CD4-positive, alpha-beta memory T cell (primary cell): ENCODE results near the gene ACADS. TPM values are rescaled to one million over a fixed set of nuclear protein-coding genes. Genes with fewer than 3 reads are reported as not detected.

Experiments
- CTCF ChIA-PET: fragments of 350-600 bp; sonication (Branson Sonifier 250); formaldehyde crosslinking; loops from one replicate; lab custom pipeline; 2021; ENCODE audit warnings: inconsistent platforms; ENCODE audit not compliant: partially characterized antibody; lab: Charles Lee
- POLR2A ChIA-PET: fragments of 350-600 bp; sonication (Branson Sonifier 250); formaldehyde crosslinking; loops from one replicate; lab custom pipeline; 2021; ENCODE audit not compliant: partially characterized antibody; lab: Charles Lee
- DNase-seq, 5 donors: peaks; one replicate each; pipeline versions ENCODE4 v3.0.0 to v3.0.0-alpha.2; 2020 to 2022; ENCODE audit warnings: mixed read lengths in 1 of 5
- H3K27ac ChIP-seq: one replicate; pipeline ENCODE4 v1.7.0; 2013; ENCODE audit warnings: low read depth, low read length
- H3K27me3 ChIP-seq: 2 replicates; pipeline ENCODE4 v1.7.0; 2013; ENCODE audit warnings: mild to moderate bottlenecking, low read length, moderate library complexity; ENCODE audit not compliant: insufficient read depth
- H3K36me3 ChIP-seq: 2 replicates; pipeline ENCODE4 v1.7.0; 2013; ENCODE audit warnings: mild to moderate bottlenecking, low read length, moderate library complexity; ENCODE audit not compliant: insufficient read depth
- H3K4me1 ChIP-seq: 2 replicates; pipeline ENCODE4 v1.7.0; 2013; ENCODE audit warnings: mild to moderate bottlenecking, low read length, moderate library complexity; ENCODE audit not compliant: insufficient read depth
- H3K4me3 ChIP-seq, 2 donors: one replicate each; pipeline ENCODE4 v1.7.0; 2013; ENCODE audit warnings: low read length in 2 of 2, mild to moderate bottlenecking in 1 of 2
- H3K9me3 ChIP-seq, 2 donors: one replicate each; pipeline ENCODE4 v1.7.0; 2013; ENCODE audit warnings: low read length in 2 of 2, control low read depth in 1 of 2; ENCODE audit not compliant: control insufficient read depth in 1 of 2
- H3K27ac Mint-ChIP-seq, 7 donors: one replicate each; pipeline ENCODE4 v1.8.0; 2020 to 2021; ENCODE audit warnings: mixed read lengths in 7 of 7, mild to moderate bottlenecking in 6 of 7, inconsistent platforms in 3 of 7, moderate library complexity in 3 of 7
- H3K27me3 Mint-ChIP-seq, 2 donors: one replicate each; pipeline ENCODE4 v1.8.0; 2020 to 2021; ENCODE audit warnings: mixed read lengths in 2 of 2
- H3K36me3 Mint-ChIP-seq, 2 donors: one replicate each; pipeline ENCODE4 v1.8.0; 2020 to 2021; ENCODE audit warnings: mixed read lengths in 2 of 2, inconsistent platforms in 1 of 2, mild to moderate bottlenecking in 1 of 2
- H3K4me1 Mint-ChIP-seq, 4 donors: one replicate each; pipeline ENCODE4 v1.8.0; 2020 to 2021; ENCODE audit warnings: mixed read lengths in 4 of 4, mild to moderate bottlenecking in 1 of 4
- H3K4me3 Mint-ChIP-seq, 8 donors: one replicate each; pipeline ENCODE4 v1.8.0; 2020 to 2021; ENCODE audit warnings: mixed read lengths in 8 of 8, mild to moderate bottlenecking in 7 of 8, moderate library complexity in 6 of 8, inconsistent platforms in 3 of 8
- H3K9me3 Mint-ChIP-seq, 8 donors: one replicate each; pipeline ENCODE4 v1.8.0; 2020 to 2021; ENCODE audit warnings: mixed read lengths in 8 of 8, mild to moderate bottlenecking in 5 of 8, inconsistent platforms in 3 of 8, moderate library complexity in 1 of 8
- intact Hi-C: fragments of 100-400 bp; cut with micrococcal nuclease; formaldehyde crosslinking; loops from one replicate; pipeline ENCODE4 v1.15.1; 2023
- polyA plus RNA-seq, 2 donors: library from polyadenylated mRNA; unstranded; fragments of 300-500 nt; fragmentation: Illumina TruSeq; gene quantifications; one replicate each; pipeline ENCODE4 v1.2.3, GENCODE V29; 2021
- total RNA-seq, 2 experiments: library from RNA; stranded (reverse); gene quantifications; one replicate each; pipeline ENCODE4 v1.2.3, GENCODE V29; 2021

The ACADS gene
- total and polyA plus RNA-seq, 4 experiments from 2014 or later, result 14.9 to 29.9 (median 18.1) TPM

GRCh38 chr12:120735181-120735580 lies 9.6 kb downstream of the ACADS start:
- H3K4me3 Mint-ChIP-seq, result no peak overlapping the region
- no peak overlapping the region for H3K4me3 ChIP-seq
- no peak overlapping the region for H3K27ac ChIP-seq
- DNase-seq, result no peak
- H3K9me3 ChIP-seq, result no peaks in the 10 kb centered on the region
- H3K4me1 Mint-ChIP-seq, result peaks cover 0 to 4% (median 1%) of the 10 kb centered on the region in 4 donors
- no peak overlapping the region for H3K27ac Mint-ChIP-seq
- no peaks in the 10 kb centered on the region for H3K27me3 Mint-ChIP-seq
- H3K9me3 Mint-ChIP-seq, result no peaks in the 10 kb centered on the region
- POLR2A ChIA-PET, result no interaction called here
- H3K36me3 Mint-ChIP-seq, result peaks cover 11 to 19% of the 10 kb centered on the region in 2 donors
- no peaks in the 10 kb centered on the region for H3K27me3 ChIP-seq
- intact Hi-C loops, result no loop called here
- no peaks in the 10 kb centered on the region for H3K4me1 ChIP-seq
- peaks cover 6% of the 10 kb centered on the region for H3K36me3 ChIP-seq
- CTCF ChIA-PET, result no interaction called here

DNA sequence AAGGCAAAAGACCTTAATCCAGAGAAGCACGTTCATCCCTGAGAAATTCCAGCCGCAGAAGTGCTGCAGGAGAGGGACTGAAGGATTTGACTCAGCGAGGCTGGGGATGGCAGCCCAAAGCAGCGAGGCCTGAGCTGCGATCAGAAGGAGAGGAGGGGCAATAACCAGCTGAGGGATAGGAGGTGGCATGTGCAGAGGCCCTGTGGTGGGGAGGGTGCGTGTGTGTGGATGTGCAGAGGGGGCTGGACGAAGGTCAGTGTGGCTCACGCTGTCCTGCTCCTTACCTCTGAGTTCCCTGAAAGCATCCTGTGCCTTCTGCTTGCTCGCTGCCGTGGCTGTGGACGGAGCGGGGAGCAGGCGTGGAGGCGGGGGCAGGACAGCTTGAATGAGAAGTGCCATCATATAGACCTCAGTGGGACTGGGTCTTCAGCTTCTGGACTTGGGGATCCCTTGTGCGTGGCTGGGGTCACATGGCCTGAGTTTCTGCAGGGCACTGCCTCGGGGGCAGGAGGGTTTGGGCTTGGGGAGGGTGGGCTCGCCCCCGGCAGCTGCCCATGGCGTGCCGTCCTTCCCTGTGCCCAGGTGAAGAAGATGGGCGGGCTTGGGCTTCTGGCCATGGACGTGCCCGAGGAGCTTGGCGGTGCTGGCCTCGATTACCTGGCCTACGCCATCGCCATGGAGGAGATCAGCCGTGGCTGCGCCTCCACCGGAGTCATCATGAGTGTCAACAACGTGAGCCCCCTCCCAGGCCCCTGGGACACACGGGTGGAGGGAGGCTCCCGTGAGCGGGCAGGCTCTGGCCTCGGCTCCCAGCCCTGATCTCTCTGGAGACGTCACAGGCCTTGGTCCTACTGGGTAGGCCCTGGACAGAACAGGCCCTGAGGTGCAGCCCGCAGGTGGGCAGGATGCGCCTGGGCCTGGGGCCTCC lies 11.0 kb downstream of the ACADS start:
- Histone ChIP-seq H3K36me3 (no peaks in the 10 kb centered on the region), H3K27me3 (no peaks in the 10 kb centered on the region), H3K4me1 (no peaks in the 10 kb centered on the region), H3K27ac (no peak overlapping the region), H3K4me3 (no peak overlapping the region), H3K9me3 (no peaks in the 10 kb centered on the region)
- intact Hi-C loops, result no loop called here
- Mint-ChIP-seq H3K27me3 (no peaks in the 10 kb centered on the region), H3K36me3 (peaks cover 5 to 13% of the 10 kb centered on the region in 2 donors), H3K9me3 (no peaks in the 10 kb centered on the region), H3K4me3 (no peak overlapping the region), H3K4me1 (peaks cover 0 to 4% (median 1%) of the 10 kb centered on the region in 4 donors), H3K27ac (no peak overlapping the region)
- no peak for DNase-seq
- ChIA-PET POLR2A (no interaction called here), CTCF (no interaction called here)

DNA sequence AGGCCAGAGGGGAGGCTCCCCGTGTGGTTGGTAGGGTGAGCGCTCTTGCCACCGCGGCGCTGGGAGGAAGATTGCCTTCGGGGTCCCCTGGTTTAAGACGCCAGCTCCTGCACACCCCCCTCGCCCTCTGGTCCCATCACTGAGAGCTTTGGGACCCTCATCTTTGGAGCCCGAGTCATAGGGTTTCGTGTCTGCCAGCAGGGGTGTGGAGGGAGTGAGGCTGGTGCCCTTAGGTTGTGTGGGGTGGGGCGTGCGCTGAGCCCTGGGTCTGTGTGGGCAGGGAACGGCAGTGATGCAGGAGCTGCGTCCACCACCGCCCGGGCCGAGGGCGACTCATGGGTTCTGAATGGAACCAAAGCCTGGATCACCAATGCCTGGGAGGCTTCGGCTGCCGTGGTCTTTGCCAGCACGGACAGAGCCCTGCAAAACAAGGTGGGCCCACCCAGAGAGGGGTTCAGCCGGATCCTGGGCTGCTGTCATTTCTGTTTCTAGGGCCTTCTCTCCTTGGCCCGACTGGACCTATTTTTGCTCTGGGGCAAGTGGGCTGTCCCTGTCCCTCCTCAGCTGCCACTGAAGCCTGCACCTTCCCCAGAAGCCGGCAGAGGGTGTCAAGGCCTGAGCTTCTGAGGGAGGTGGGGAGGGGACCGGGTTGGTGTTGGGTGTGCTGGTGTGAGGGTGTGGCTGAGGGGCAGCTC lies 12.1 kb downstream of the ACADS start:
- H3K36me3 Mint-ChIP-seq, result peaks cover 5 to 13% of the 10 kb centered on the region in 2 donors
- H3K4me1 Mint-ChIP-seq, result peaks cover 0 to 4% (median 1%) of the 10 kb centered on the region in 4 donors
- intact Hi-C loops, result no loop called here
- H3K9me3 Mint-ChIP-seq, result no peaks in the 10 kb centered on the region
- Histone ChIP-seq H3K36me3 (no peaks in the 10 kb centered on the region), H3K9me3 (no peaks in the 10 kb centered on the region), H3K4me3 (no peak overlapping the region), H3K4me1 (no peaks in the 10 kb centered on the region), H3K27me3 (no peaks in the 10 kb centered on the region), H3K27ac (no peak overlapping the region)
- H3K4me3 Mint-ChIP-seq, result no peak overlapping the region
- DNase-seq, result no peak
- no peak overlapping the region for H3K27ac Mint-ChIP-seq
- H3K27me3 Mint-ChIP-seq, result no peaks in the 10 kb centered on the region
- ChIA-PET POLR2A (no interaction called here), CTCF (interaction anchor here (1.0 kb wide), 1 partner anchor 22 kb away, joined by 3 read pairs; no protein-coding TSS in a partner anchor)

DNA sequence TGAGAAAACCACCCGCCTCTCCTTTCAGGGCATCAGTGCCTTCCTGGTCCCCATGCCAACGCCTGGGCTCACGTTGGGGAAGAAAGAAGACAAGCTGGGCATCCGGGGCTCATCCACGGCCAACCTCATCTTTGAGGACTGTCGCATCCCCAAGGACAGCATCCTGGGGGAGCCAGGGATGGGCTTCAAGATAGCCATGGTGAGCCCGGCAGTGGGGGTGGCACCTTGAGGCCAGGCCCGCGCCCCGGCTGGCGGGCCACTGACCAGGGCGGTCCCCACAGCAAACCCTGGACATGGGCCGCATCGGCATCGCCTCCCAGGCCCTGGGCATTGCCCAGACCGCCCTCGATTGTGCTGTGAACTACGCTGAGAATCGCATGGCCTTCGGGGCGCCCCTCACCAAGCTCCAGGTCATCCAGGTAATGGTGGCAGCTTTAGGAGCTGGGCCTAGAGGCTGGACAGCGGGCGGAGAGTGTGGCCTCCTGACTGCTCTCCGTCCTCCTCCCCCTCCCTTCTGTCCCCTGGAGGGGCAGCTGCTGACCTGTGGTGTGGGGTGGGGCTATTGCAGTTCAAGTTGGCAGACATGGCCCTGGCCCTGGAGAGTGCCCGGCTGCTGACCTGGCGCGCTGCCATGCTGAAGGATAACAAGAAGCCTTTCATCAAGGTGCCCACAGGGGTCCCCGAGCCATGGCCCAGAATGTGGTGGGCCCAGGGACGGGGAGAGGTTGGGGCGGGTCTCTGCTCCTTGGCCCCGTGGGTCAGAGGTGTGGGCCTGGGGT lies 12.8 kb downstream of the ACADS start:
- no peaks in the 10 kb centered on the region for H3K27me3 ChIP-seq
- H3K4me3 ChIP-seq, result no peak overlapping the region
- intact Hi-C loops, result no loop called here
- H3K4me3 Mint-ChIP-seq, result no peak overlapping the region
- H3K9me3 Mint-ChIP-seq, result no peaks in the 10 kb centered on the region
- peaks cover 2 to 11% of the 10 kb centered on the region in 2 donors for H3K36me3 Mint-ChIP-seq
- peaks cover 0 to 4% (median 1%) of the 10 kb centered on the region in 4 donors for H3K4me1 Mint-ChIP-seq
- no peak for DNase-seq
- H3K4me1 ChIP-seq, result no peaks in the 10 kb centered on the region
- no peak overlapping the region for H3K27ac Mint-ChIP-seq
- ChIA-PET CTCF (interaction anchor here (1.0 kb wide), 1 partner anchor 21 kb away, joined by 3 read pairs; no protein-coding TSS in a partner anchor), POLR2A (no interaction called here)
- H3K9me3 ChIP-seq, result no peaks in the 10 kb centered on the region
- no peak overlapping the region for H3K27ac ChIP-seq
- H3K27me3 Mint-ChIP-seq, result no peaks in the 10 kb centered on the region
- no peaks in the 10 kb centered on the region for H3K36me3 ChIP-seq

- DNase-seq, result no peak
Observed at GRCh38 chr12:120739031-120739762, 13.6 kb downstream of the ACADS start.

DNA sequence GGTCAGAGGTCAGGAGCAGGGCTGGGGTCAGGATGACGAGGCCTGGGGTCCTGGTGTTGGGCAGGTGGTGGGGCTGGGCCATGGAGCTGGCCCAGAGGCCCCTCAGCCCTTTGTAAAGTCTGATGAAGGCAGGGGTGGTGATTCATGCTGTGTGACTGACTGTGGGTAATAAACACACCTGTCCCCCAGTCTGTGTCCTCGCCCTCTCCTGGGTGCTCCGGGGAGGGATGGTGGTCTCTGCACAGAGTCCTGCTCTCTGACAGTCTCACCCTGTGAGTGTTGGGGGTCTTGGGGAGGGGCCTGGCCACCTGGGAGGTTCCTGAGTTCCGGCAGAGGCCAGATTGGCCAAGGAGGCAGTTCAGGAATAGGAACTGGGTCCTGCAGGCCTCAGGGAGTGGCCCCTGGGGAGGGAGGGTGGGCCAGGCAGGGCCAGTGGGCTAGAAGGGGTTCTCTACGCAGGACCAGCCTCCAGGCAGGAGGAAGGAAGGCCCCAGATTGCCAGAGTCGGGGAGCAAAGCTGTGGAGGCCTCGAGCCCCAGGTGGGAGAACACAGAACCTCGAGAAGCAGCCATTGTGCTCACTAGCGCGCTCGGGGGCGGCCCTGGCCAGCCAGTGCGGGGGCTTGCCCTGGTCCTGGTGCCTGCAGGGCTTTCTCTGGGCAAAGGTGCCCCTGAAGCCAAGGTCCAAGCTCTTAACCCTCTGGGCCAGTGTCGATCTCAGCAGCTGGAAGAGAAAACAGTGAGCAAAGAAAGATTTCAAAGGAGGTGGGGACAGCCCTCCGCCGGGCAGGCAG lies 14.4 kb downstream of the ACADS start:
- no peaks in the 10 kb centered on the region for H3K27me3 Mint-ChIP-seq
- H3K4me3 Mint-ChIP-seq, result no peak overlapping the region
- CTCF ChIA-PET, result no interaction called here
- Histone ChIP-seq H3K4me1 (no peaks in the 10 kb centered on the region), H3K9me3 (no peaks in the 10 kb centered on the region), H3K27ac (no peak overlapping the region), H3K36me3 (no peaks in the 10 kb centered on the region), H3K27me3 (no peaks in the 10 kb centered on the region), H3K4me3 (no peak overlapping the region)
- intact Hi-C loops, result no loop called here
- peaks cover 0 to 4% (median 1%) of the 10 kb centered on the region in 4 donors for H3K4me1 Mint-ChIP-seq
- DNase-seq, result no peak
- POLR2A ChIA-PET, result no interaction called here
- no peaks in the 10 kb centered on the region for H3K9me3 Mint-ChIP-seq
- no peak overlapping the region for H3K27ac Mint-ChIP-seq
- peaks cover 0 to 4% of the 10 kb centered on the region in 2 donors for H3K36me3 Mint-ChIP-seq

More at GRCh38 chr12:120739031-120739762, 13.6 kb downstream of the ACADS start:
- Mint-ChIP-seq H3K36me3 (peaks cover 0 to 7% of the 10 kb centered on the region in 2 donors), H3K27ac (no peak overlapping the region), H3K4me3 (no peak overlapping the region), H3K4me1 (peaks cover 0 to 4% (median 1%) of the 10 kb centered on the region in 4 donors), H3K27me3 (no peaks in the 10 kb centered on the region), H3K9me3 (no peaks in the 10 kb centered on the region)
- CTCF ChIA-PET, result no interaction called here
- intact Hi-C loops, result no loop called here
- Histone ChIP-seq H3K9me3 (no peaks in the 10 kb centered on the region), H3K27me3 (no peaks in the 10 kb centered on the region), H3K4me1 (no peaks in the 10 kb centered on the region), H3K27ac (no peak overlapping the region), H3K36me3 (no peaks in the 10 kb centered on the region), H3K4me3 (no peak overlapping the region)
- POLR2A ChIA-PET, result no interaction called here
